Lower leg skin (tissue), 3 donors: ENCODE data around the gene HAUS7.

ENCODE experiments used
- CTCF ChIP-seq, 3 donors: fragments of 450-650 bp; IDR thresholded peaks; one replicate each; pipeline ENCODE4 v1.5.1; 2016; ENCODE audit warnings: antibody characterized with exemption in 3 of 3, mild to moderate bottlenecking in 3 of 3, moderate library complexity in 2 of 3
- POLR2A ChIP-seq, 2 donors: fragments of 450-650 bp; IDR thresholded peaks; one replicate each; pipeline ENCODE4 v1.6.1; 2016 to 2017; ENCODE audit warnings: antibody characterized with exemption in 2 of 2, mild to moderate bottlenecking in 1 of 2, moderate library complexity in 1 of 2

- TF ChIP-seq CTCF (IDR thresholded peaks at IDR 0.05): no peak
- TF ChIP-seq POLR2A (IDR thresholded peaks at IDR 0.05): no peak
Observed at GRCh38 chrX:153471663-153472280, 1.4 kb upstream of the HAUS7 start.
